ENCODE data around the gene ATP10B.
"Not testable (repeated sequence)": the region's sequence is repeated elsewhere in the genome, so short reads cannot be mapped to it uniquely, and the experiment has no call there.

The ATP10B gene

DNA sequence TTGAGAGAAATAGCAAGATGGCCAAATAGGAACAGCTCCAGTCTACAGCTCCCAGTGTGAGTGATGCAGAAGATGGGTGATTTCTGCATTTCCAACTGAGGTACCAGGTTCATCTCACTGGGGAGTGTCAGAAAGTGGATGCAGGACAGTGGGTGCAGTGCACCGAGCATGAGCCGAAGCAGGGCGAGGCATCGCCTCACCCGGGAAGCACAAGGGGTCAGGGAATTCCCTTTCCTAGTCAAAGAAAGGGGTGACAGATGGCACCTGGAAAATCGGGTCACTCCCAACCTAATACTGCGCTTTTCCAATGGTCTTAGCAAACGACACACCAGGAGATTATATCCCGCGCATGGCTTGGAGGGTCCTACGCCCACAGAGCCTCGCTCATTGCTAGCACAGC lies 39.0 kb downstream of the ATP10B start:
- not testable (repeated sequence) for DNase-seq (ENCODE audit: low read depth in 2 of 2)

DNA sequence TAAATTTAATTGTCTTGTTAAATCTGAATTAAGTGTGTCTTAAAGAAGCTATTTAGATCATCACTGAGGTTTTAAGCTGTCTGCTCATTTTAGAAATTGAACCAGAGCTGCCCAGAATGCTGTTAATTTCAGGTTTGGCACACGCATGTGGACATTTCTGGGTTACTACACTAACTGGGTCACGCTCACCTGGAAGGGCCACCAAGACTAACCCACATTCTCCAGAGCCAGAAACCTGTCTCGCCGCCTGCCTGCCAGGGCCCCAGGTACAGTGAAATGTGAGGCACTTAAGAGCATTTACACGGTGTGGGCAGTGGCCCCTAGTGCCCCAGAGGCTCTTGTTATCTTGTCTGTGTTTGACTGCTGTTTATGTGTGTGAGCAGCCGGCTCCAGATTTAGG lies 46.6 kb downstream of the ATP10B start:
- DNase-seq (ENCODE audit: low read depth in 2 of 2) = no peak

DNA sequence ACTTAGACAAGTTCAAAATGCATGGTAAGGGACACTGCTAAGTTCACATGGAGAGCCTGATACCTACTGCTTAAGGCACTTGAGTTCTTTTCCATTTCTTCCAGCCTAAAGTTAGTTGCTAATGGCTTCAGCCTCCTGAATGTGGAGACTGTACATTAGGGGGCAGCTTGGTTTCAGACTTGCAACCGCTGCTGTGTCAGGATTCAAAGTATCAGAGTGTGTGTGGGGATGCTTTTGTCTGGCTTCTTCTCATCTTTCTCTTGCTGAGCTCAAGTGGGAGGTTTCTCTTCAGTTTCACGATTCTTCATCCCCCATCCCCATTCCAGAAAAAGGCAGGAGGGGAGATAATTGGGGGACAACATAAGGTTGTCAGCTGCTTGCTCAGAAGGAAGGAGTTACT lies 49.4 kb downstream of the ATP10B start:
- no peak for DNase-seq (ENCODE audit: low read depth in 2 of 2)

DNA sequence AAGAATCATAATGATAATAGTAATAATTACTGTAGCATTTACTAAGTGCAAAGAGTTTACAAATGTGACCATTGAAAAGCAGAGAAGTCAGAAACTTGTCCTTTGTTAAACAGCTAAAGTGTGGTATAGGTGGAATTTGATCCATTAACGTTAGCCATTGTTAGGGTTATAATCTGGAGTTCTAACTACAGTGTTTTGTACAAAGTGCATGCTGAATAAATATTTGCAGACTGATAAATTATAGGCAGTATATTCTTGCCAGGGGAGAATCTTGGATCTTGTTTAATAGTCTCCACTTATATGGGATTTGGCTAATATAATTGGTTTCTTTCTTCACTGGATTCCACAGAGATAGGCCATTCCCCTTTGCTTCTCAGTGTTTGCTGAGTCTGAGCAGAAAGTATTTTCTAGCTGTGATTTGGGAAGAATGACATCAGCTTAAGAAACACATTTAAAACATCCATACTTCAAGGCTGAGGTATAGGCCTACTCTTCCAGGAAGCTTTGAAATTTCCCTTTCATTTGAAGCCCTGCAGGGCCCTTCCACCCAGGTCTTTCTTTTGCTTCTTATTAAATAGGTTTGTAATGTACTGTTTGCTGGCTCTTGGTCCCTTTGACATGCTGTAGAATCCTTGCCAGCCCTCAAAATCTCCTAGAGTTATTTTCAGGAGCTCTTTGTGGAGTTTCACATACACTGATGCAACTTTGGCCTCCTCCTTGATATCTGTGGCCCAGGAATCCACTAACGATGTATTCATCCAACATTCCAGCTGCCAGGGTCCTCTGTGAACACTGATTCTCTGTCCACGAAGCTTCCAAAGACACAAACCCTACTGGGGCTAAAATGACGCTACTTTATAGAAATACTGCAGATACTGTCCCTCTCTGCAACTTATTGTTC lies 51.4 kb downstream of the ATP10B start:
- DNase-seq (ENCODE audit: low read depth in 2 of 2) = no peak

DNA sequence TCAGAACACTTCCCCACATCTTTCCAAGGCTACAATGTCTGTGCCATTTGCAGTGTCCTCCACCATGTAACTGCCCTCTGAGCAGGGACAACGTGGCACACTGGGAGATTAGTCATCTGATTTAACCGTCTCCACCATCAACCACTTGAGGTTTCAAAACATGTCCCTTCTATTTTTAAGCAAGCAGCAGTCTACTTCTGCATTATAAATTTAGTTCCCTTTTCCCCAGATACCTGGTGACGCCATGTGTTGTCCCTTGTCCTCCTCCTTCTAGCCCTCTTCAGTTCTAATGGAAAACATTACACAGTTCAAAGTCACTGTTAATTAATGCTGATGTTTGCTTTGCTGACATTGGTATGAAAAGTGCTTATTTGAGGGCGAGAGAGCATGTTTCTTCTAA lies 52.8 kb downstream of the ATP10B start:
- DNase-seq (ENCODE audit: low read depth in 2 of 2) = no peak

DNA sequence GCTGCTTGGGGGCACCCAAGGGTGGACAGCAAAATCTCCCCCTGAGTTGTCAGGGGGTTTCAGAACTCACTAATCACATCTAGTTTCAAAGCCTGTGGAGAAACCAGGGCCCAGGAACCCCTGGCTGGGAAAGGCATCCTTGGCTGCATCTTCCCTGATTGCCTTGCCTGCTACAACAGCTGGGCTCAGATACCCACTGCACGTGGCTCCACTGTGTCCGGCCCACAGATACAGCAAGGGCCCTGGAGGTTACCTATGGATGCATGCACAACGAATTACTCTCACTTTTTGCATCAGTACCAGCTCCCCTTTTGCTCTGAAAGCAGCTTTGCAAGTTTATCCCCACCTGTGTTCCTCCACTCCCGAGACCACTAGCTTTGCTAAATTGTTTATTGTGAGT lies 55.0 kb downstream of the ATP10B start:
- no peak for DNase-seq (ENCODE audit: low read depth in 2 of 2)

DNA sequence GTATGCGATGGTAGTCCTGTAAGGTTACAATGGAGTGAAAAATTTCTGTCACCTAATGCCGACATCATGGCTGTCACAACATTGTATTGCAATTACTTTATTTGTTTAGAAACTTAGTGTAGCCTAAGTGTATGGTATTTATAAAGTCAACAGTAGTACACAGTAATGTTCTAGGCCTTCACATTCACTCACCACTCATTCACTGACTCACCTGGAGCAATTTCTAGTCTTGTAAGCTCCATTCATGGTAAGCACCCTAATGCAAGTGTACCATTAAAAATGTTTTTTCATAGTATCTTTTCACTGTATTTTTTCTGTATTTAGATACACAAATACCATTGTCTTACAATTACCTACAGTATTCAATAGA lies 58.5 kb downstream of the ATP10B start:
- DNase-seq (ENCODE audit: low read depth in 2 of 2) = no peak

DNA sequence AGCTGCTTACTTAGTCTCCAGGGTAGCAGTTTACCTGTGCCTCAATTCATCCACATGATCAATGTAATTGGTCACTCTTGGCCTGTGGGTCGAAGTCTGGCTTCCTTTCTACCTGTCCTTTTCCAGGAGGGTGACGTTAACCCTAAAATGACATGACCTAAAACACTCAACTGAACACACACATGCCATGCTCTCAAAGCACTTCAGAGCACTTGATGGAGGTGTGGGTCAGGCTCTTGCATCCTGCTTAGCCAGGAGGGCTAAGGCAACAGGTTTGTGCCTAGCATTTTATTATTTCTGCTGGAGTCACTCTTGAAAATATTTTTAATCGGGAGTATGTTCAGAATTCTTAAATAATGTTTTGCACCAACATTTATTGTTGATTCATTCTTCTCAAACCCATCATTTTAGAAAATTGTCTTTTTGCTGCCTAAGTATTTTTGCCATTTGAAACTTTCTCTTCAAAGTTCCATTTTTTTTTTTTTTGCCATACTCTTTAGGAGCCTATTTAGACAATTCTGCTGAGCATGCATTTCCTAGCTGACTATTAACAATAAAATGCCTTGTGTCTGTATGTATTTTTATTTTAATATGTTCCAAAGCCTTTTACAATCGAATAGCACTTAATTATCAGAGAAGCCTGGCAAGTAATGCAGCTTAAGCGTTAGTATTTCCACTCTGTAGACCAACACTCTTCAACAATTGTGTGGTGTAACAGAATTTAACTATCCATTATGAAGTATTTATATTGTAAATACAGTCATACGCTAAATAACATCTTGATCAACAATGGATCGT lies 59.1 kb downstream of the ATP10B start:
- no peak for DNase-seq (ENCODE audit: low read depth in 2 of 2)

DNA sequence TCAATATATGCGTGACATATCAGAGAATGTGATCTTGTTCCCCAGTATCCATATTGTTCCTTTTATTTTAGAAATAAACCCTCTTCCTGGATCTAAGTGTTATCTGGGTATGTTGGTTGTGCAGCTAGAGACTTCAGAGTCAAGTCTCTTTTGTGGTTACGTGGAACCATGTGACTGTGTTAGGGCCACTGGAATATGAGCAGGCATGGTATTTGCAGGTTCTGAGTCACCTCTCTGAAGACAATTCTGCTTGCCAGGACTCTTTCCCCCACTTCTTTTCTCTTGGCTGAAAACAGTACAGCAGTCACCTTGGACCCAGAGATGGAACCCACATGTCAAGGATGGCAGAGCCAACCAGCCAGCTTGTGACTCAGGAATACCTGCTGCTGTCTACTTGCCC lies 59.7 kb downstream of the ATP10B start:
- no peak for DNase-seq (ENCODE audit: low read depth in 2 of 2)

DNA sequence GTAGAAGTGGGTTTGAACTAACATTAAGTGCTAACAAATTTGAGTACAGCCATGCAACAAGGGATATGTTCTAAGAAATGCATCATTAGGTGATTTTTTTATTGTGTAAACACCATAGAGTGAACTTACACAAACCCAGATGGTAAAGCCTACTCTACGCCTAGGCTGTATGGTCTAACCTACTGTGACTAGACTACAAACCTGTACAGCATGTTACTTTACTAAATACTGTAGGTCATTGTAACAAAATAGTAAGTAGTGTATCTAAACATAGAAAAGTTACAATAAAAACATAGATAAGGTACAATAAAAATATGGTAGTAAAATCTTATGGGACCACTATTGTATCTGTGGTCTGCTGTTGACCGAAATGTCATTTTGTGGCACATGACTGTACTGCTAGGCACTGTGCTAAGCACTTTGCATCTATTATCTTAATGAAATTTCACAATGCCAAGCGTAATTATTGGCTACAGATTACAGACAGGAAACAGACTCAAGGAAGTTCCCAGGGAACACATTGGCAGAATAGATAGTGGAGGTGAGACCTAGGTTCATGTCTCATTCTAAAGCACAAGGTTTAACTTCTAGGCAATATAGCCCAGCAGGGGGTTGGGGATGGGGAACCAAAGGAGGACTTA lies 62.7 kb downstream of the ATP10B start:
- no peak for DNase-seq (ENCODE audit: low read depth in 2 of 2)

DNA sequence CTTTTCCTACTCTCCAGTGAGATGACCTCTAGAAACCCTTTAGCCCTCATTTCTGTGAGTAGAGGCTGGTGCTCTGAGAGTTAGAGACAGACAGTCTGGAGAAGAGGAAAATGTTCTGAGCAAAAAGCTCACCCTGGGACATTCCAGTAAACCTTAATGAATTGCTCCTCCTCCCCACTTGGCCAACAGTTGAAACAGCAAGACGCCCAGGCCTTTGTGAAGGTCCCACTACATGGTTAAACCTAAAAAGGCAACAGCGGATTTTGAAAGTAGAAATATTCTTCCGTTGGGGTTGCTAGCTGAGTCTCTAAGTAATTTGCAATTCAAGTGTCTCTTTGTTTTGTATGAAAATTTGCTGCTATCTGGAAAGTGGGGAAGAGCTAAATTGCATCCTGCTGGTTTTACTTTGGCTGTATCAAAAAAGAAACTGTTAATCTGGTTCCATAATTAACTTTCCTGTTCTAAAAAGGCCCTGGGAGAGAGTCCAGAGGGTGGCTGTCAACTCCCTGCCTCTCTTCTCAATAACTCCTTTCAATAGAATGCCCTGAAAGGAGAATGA lies 63.8 kb downstream of the ATP10B start:
- no peak for DNase-seq (ENCODE audit: low read depth in 2 of 2)

DNA sequence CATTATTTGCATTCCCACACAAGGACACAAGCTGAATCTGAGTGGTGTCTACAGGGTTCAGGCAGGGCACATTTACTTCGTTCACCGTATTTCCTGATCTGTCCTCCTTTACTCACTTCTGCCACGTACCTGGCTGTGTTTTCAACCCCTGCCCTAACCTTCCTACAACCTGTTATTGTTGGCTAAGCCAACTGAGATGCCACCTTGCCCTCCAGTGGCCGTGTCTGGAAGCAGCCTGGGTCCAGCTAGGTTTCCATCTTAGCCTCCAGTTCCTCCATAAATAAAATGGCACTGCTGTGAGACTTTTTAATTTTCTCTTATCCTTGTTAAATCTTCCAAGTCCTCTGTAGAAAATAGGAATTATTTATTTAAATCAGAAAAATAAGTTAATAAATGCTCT lies 64.8 kb downstream of the ATP10B start:
- DNase-seq (ENCODE audit: low read depth in 2 of 2) = no peak

DNA sequence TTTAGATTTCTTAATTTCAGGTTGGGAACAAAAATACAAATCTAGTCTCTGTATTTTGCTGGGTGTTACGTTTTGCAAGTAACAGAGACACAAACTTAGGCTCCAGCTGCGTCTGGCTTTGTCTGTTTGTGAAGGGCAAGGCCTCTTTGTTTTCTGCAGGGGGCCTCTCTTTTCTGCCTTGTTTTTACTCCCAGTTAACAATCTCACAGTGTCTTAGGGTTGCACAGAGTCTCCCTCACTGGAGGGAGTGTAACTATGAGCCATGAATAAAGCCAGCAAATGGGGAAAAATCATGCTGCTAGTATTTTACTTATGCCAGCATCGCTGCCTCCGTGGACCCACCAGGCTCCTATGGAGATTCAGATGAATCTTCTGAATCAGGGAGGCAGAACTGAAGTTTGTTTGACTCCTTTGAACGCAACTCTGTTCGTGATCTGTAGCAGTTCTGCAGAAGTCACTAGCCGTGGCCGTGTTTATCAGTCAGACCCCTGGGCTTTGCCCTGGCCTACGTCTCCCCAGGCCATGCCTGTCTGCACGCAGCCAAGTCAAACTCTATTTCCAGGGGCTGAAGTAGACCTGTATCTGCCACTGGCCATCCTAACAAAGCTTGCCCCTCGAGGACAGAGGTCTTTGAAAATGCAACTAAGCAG lies 77.2 kb downstream of the ATP10B start:
- DNase-seq (ENCODE audit: low read depth in 2 of 2) = no peak

DNA sequence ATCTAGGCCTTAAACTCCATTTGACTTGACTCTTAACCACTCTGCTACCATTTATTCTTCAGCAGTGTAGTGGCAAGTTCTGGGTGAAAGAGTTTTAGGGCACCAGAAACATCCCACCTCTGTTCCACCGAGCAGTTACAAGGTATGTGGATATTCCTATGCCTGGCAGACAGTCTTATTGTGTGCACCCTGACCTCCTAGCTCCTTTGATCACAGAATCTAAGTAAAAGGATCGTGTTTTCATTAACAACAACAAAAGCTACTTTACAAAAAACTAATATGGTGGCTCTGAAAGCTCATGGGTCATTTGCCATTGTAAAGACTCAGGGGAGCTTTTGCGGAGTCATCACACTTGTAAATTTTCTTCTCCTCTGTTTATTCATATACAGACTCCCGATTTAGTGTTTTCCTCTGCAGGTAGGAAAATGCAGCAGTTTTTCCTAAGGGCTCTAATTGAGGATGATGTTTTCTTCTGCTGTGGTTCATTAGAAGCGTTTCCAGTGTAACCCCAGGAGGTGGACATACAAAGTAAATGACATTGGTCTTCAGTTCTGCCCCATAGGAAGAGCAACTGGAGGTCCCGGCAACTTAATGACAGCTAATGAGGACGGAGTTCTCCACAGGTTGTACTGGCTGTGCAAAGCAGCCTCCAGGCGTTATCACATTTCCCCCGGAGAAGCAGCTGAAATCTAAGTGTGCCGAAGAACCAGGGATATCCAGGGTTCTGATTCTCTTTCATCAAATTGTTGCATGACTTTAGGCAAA lies 78.2 kb downstream of the ATP10B start:
- no peak for DNase-seq (ENCODE audit: low read depth in 2 of 2)

DNA sequence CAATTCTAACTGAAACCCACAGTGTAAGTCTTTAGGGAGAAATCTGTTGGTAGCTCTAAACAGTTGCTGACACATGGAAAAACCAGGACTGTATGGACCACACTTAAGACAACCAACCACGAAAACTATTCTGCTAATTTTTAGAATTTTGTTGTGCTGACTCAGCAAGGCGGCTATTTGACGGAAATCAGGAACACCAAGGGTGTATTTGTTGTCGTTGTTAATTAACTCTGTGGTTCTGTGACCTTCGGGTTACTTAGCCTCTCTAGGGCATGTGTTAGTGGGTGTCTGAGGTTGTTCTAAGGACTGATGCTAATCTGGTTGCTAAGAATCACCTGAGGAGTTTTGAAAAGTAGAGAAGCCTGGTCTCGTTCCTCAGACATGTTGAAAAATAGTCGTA lies 79.2 kb downstream of the ATP10B start:
- no peak for DNase-seq (ENCODE audit: low read depth in 2 of 2)

DNA sequence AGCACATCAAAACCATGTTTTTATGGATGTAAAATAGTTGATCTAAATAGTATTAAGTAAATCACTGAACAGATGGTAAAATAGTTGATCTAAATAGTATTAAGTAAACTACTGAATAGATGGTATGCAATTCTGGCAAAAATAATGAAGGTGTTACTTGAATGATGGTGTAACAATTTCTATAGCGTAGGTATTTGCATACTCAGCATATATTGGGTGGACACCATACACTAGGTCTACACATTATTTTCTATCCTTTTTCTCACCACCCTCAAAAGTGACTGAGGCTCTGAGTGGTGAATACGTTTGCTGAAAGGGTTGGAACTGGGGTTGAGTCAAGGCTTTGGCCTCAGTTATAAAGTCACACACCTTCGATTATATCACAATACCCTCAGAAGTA lies 81.3 kb downstream of the ATP10B start:
- no peak for DNase-seq (ENCODE audit: low read depth in 2 of 2)

DNA sequence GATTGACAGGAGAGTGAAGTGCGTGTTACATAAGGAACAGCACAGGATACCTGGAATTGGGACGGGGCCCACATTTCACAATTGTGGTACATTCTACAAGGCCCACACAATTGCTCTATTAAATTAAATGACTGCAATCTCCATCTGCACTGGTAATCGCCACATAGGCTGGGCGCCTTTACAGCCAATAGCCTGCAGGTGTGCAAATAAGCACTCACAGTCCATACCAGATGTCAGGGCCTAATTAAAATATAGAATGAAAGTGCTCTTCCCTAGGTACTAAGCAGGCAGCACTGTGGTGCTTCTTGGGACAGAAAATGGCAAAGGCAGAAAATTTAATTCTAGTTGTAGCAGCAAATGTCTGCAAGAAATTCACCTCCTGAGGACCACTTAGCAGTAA lies 82.7 kb downstream of the ATP10B start:
- no peak for DNase-seq (ENCODE audit: low read depth in 2 of 2)

DNA sequence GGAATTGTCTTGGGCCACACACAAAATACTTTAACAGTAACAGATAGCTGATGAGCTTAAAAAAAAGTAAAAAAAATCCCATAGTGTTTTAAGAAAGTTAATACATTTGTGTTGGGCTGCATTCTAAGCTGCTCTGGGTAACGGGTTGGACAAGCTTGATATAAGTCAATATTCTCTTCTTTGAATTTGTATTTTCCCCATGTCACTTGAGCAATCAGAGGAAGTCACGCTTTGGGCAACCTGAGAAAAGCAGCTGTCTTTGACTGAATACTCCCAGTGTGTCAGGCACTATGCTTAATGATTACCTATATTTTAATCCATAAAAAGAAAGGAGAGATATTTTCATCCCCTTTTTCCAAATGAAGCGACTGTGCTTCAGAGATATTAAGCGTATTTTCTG lies 84.9 kb downstream of the ATP10B start:
- no peak for DNase-seq (ENCODE audit: low read depth in 2 of 2)

DNA sequence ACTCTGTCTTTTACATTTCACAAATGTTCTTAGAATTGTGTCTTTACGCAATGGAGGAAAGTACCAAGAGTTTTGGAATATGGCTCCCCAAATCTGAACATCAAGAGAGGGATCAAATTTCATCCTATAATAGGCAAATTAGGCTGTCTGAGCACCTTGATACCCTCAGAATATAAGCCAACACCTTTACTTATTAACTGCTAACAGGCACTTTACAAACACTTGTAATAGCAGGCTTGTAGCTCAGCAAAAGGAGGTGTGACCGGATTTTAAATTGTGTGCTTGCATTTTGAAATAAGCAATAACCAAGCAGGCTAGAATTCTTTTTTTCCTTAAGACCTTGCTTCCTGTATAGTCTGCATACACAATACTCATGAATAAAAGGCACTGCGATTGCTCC lies 92.0 kb downstream of the ATP10B start:
- DNase-seq (ENCODE audit: low read depth in 2 of 2) = no peak

DNA sequence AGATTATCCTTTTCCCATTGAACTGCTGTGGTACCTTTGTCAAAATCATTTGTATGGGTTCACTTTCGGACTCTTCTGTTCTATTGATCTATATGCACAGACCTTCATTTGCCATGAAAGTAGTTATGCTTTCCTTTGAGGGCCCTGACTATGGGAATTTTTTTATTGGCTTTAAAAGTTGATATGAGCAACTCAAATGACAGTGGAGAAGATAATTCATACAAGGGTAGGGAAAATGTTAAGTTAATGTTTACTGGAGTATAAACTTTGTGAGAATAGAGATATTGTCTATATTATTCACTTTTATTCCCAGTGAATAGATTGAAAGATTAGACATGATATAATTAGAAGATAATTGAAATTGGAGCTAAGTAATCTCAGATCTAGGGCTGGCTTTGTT lies 94.8 kb downstream of the ATP10B start:
- no peak for DNase-seq (ENCODE audit: low read depth in 2 of 2)

Measured in activated CD4-positive, alpha-beta T cell treated with anti-CD3 and anti-CD28 coated beads for 24 hours (primary cell).